ENCODE data around the gene NCAM2. TPM values are rescaled to one million over a fixed set of nuclear protein-coding genes. Genes with fewer than 3 reads are reported as not detected.

Gene NCAM2
- total and polyA plus RNA-seq, 3 experiments from 2014 or later: not detected

DNA sequence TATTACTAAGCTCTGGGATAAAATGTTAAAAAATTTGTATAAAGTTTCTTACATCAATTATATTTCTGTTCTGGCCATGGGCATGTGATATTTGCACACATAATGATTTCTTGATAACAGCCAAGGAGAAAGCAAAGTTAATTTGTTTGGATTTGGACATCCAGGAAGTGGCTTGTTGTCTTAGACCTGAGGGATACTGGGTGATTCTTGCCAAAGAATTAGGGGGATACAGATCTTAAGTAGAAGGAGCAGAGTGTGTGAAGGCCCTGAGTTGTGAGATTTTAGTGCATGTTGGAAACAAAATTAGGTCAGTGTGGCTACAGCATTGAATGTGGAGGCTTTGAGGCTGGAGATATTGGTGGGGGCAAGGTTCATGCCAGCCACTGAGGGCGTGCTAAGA lies 65.6 kb downstream of the NCAM2 start:
- CTCF ChIA-PET: no interaction called here
- H3K4me1 Mint-ChIP-seq: no peaks in the 10 kb centered on the region
- POLR2A ChIA-PET: no interaction called here

DNA sequence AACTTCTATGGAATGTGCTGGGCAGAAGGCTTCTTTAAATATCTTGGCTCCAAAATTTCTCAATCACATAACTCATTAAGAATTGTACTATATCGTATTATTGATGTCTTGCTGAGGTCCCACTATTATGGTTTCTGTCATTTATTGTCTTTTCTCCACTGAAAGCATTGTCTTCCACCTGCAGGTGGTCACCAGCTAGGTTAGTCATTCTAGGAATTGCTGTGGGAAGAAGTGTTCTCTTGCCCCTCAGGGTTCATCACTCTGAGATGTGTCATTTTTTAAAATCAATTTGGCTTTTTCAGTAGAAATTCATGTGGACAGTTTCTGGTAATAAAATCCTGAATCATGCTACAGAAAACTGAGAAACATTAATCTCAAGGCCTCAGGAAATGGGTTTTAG lies 66.1 kb downstream of the NCAM2 start:
- Histone ChIP-seq H3K27me3 (ENCODE audit: insufficient read depth, low read length, poor library complexity, severe bottlenecking) (no peaks in the 10 kb centered on the region), H3K4me3 (ENCODE audit: low read length) (no peak overlapping the region), H3K27ac (ENCODE audit: low read depth, low read length) (no peak overlapping the region), H3K36me3 (ENCODE audit: insufficient read depth, low read length) (no peaks in the 10 kb centered on the region), H3K9me3 (ENCODE audit: low read length) (no peaks in the 10 kb centered on the region), H3K4me1 (ENCODE audit: insufficient read depth, low read length) (no peaks in the 10 kb centered on the region)
- ChIA-PET POLR2A (no interaction called here), CTCF (no interaction called here)
- H3K36me3 Mint-ChIP-seq: no peaks in the 10 kb centered on the region
- no peaks in the 10 kb centered on the region for H3K4me1 Mint-ChIP-seq
- H3K9me3 Mint-ChIP-seq: peaks cover 0 to 8% (median 1%) of the 10 kb centered on the region in 5 donors
- H3K27me3 Mint-ChIP-seq: no peaks in the 10 kb centered on the region
- no peak for DNase-seq
- no peak overlapping the region for H3K4me3 Mint-ChIP-seq
- no peak overlapping the region for H3K27ac Mint-ChIP-seq

More for the DNA sequence above, 65.6 kb downstream of the NCAM2 start:
- H3K36me3 Mint-ChIP-seq: no peaks in the 10 kb centered on the region
- Histone ChIP-seq H3K4me1 (ENCODE audit: insufficient read depth, low read length) (no peaks in the 10 kb centered on the region), H3K36me3 (ENCODE audit: insufficient read depth, low read length) (no peaks in the 10 kb centered on the region), H3K4me3 (ENCODE audit: low read length) (no peak overlapping the region), H3K27me3 (ENCODE audit: insufficient read depth, low read length, poor library complexity, severe bottlenecking) (no peaks in the 10 kb centered on the region), H3K9me3 (ENCODE audit: low read length) (no peaks in the 10 kb centered on the region), H3K27ac (ENCODE audit: low read depth, low read length) (no peak overlapping the region)
- no peaks in the 10 kb centered on the region for H3K27me3 Mint-ChIP-seq
- no peak for DNase-seq
- peaks cover 0 to 11% (median 1%) of the 10 kb centered on the region in 5 donors for H3K9me3 Mint-ChIP-seq
- no peak overlapping the region for H3K4me3 Mint-ChIP-seq
- H3K27ac Mint-ChIP-seq: no peak overlapping the region

DNA sequence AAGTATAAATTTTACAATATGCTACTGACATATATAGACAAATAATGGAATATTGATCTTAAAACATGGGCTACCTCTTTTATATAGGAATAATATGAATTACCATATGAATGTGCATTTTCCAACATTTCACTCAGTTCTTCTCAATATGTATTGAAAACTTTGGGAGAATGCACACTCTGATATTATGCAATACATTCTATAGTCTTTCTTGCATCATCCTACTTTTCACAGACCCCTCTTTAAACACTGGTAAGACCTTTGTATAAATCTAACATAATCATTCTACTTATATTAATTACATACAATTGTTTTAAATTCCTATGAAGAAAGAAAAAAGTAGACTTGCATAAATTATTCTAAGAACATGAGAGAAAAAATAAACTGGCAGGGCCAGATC lies 69.2 kb downstream of the NCAM2 start:
- Mint-ChIP-seq H3K4me3 (no peak overlapping the region), H3K27ac (no peak overlapping the region), H3K27me3 (no peaks in the 10 kb centered on the region), H3K36me3 (no peaks in the 10 kb centered on the region), H3K4me1 (no peaks in the 10 kb centered on the region), H3K9me3 (peaks cover 0 to 13% (median 1%) of the 10 kb centered on the region in 5 donors)
- CTCF ChIA-PET: no interaction called here
- POLR2A ChIA-PET: no interaction called here
- Histone ChIP-seq H3K36me3 (ENCODE audit: insufficient read depth, low read length) (no peaks in the 10 kb centered on the region), H3K9me3 (ENCODE audit: low read length) (no peaks in the 10 kb centered on the region), H3K27ac (ENCODE audit: low read depth, low read length) (no peak overlapping the region), H3K4me3 (ENCODE audit: low read length) (no peak overlapping the region), H3K4me1 (ENCODE audit: insufficient read depth, low read length) (no peaks in the 10 kb centered on the region), H3K27me3 (ENCODE audit: insufficient read depth, low read length, poor library complexity, severe bottlenecking) (no peaks in the 10 kb centered on the region)
- DNase-seq: no peak

DNA sequence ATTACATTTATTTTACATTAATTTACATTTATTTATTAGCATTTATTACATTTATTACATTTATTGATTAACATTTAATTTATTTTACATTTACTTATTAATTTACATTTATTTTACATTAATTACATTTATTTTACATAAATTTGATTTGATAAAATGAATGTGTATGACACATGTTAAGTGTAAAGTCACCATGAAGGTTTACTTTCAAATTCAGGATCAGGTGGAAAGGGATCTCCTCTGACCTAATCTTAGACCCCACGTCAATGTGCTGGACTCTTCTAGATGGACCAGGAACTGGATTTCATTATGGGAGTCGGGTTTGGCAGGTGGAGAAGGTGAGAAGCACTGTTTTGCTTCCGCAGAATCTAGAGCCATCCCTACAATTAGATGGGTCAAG lies 76.1 kb downstream of the NCAM2 start:
- no peak overlapping the region for H3K4me3 ChIP-seq (ENCODE audit: low read length)
- no peak for DNase-seq
- H3K27ac Mint-ChIP-seq: no peak overlapping the region
- H3K27ac ChIP-seq (ENCODE audit: low read depth, low read length): no peak overlapping the region
- H3K36me3 ChIP-seq (ENCODE audit: insufficient read depth, low read length): no peaks in the 10 kb centered on the region
- peaks cover 0 to 16% (median 7%) of the 10 kb centered on the region in 5 donors for H3K9me3 Mint-ChIP-seq
- H3K27me3 ChIP-seq (ENCODE audit: insufficient read depth, low read length, poor library complexity, severe bottlenecking): no peaks in the 10 kb centered on the region
- ChIA-PET POLR2A (no interaction called here), CTCF (no interaction called here)
- H3K36me3 Mint-ChIP-seq: no peaks in the 10 kb centered on the region
- H3K4me1 ChIP-seq (ENCODE audit: insufficient read depth, low read length): no peaks in the 10 kb centered on the region
- no peak overlapping the region for H3K4me3 Mint-ChIP-seq
- H3K27me3 Mint-ChIP-seq: no peaks in the 10 kb centered on the region
- H3K4me1 Mint-ChIP-seq: no peaks in the 10 kb centered on the region
- no peaks in the 10 kb centered on the region for H3K9me3 ChIP-seq (ENCODE audit: low read length)

DNA sequence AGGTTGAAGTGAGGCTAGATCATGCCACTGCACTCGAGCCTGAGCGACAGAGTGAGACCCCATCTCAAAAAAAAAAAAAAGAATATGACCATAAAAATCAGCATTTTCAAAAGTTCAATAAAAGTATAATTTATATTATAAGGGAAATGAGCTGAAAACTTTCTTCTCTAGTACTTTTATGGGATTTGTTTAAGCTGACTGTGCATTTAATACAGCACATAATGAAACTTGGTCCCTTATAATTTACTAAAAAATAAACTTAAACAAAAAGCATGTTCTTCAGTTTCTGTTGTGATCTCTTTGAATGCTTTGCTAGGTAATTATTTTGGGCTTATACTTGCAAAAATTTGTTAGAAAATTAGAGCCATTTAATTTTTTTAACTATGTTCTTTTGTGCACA lies 77.8 kb downstream of the NCAM2 start:
- Histone ChIP-seq H3K9me3 (ENCODE audit: low read length) (no peaks in the 10 kb centered on the region), H3K27me3 (ENCODE audit: insufficient read depth, low read length, poor library complexity, severe bottlenecking) (no peaks in the 10 kb centered on the region), H3K27ac (ENCODE audit: low read depth, low read length) (no peak overlapping the region), H3K4me3 (ENCODE audit: low read length) (no peak overlapping the region), H3K4me1 (ENCODE audit: insufficient read depth, low read length) (no peaks in the 10 kb centered on the region), H3K36me3 (ENCODE audit: insufficient read depth, low read length) (no peaks in the 10 kb centered on the region)
- ChIA-PET CTCF (no interaction called here), POLR2A (no interaction called here)
- no peak for DNase-seq
- H3K4me1 Mint-ChIP-seq: no peaks in the 10 kb centered on the region
- H3K9me3 Mint-ChIP-seq: peaks cover 2 to 11% (median 7%) of the 10 kb centered on the region in 5 donors
- H3K27ac Mint-ChIP-seq: no peak overlapping the region
- no peaks in the 10 kb centered on the region for H3K27me3 Mint-ChIP-seq
- H3K4me3 Mint-ChIP-seq: no peak overlapping the region
- H3K36me3 Mint-ChIP-seq: no peaks in the 10 kb centered on the region

DNA sequence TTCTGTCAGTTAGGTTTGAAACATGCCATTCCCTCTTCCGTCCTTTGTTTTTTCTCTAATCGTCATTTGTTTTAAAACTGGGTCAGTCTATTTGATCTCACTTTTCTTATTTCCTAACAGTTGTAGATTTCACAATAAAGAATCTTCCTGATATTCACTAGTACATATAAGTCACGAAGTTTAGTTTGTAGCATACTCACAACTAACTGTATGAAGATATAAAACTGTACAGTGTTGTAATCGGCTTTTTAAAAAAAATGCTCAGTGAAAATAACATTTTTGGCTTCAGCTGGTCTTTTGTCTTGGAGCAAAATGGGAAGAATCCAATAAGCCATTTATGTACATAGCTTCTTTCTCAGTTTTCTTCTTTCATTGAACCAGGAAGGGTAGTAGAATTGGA lies 78.3 kb downstream of the NCAM2 start:
- DNase-seq: no peak
- CTCF ChIA-PET: no interaction called here
- Mint-ChIP-seq H3K27ac (no peak overlapping the region), H3K36me3 (no peaks in the 10 kb centered on the region), H3K9me3 (peaks cover 3 to 9% (median 7%) of the 10 kb centered on the region in 5 donors), H3K27me3 (no peaks in the 10 kb centered on the region), H3K4me3 (no peak overlapping the region), H3K4me1 (no peaks in the 10 kb centered on the region)
- Histone ChIP-seq H3K4me3 (ENCODE audit: low read length) (no peak overlapping the region), H3K27ac (ENCODE audit: low read depth, low read length) (no peak overlapping the region), H3K36me3 (ENCODE audit: insufficient read depth, low read length) (no peaks in the 10 kb centered on the region), H3K9me3 (ENCODE audit: low read length) (no peaks in the 10 kb centered on the region), H3K4me1 (ENCODE audit: insufficient read depth, low read length) (no peaks in the 10 kb centered on the region), H3K27me3 (ENCODE audit: insufficient read depth, low read length, poor library complexity, severe bottlenecking) (no peaks in the 10 kb centered on the region)
- POLR2A ChIA-PET: no interaction called here

DNA sequence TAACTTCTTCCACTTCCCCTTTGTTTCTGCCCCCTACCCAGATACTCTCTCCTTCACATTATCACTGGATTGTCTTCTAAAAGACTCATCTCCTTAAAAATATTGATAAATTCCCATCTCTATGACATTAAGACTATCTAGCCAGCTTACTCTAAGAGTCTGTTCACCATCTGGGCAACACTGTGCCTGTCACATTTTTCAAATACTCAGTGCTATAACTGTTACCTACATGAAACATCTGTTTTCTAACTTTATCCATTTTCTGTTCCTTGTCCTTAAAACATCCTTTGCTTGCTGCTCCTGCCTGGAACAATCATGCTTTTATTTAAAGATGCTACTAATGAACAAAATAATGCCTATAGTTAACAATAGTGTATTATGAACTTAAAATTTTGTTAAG lies 81.4 kb downstream of the NCAM2 start:
- no peaks in the 10 kb centered on the region for H3K9me3 ChIP-seq (ENCODE audit: low read length)
- no peaks in the 10 kb centered on the region for H3K27me3 Mint-ChIP-seq
- DNase-seq: no peak
- H3K36me3 ChIP-seq (ENCODE audit: insufficient read depth, low read length): no peaks in the 10 kb centered on the region
- no peak overlapping the region for H3K27ac Mint-ChIP-seq
- ChIA-PET CTCF (no interaction called here), POLR2A (no interaction called here)
- H3K4me3 Mint-ChIP-seq: no peak overlapping the region
- no peaks in the 10 kb centered on the region for H3K4me1 Mint-ChIP-seq
- no peaks in the 10 kb centered on the region for H3K36me3 Mint-ChIP-seq
- H3K9me3 Mint-ChIP-seq: peaks cover 8 to 13% (median 11%) of the 10 kb centered on the region in 5 donors
- H3K4me1 ChIP-seq (ENCODE audit: insufficient read depth, low read length): no peaks in the 10 kb centered on the region
- no peak overlapping the region for H3K27ac ChIP-seq (ENCODE audit: low read depth, low read length)
- H3K4me3 ChIP-seq (ENCODE audit: low read length): no peak overlapping the region
- no peaks in the 10 kb centered on the region for H3K27me3 ChIP-seq (ENCODE audit: insufficient read depth, low read length, poor library complexity, severe bottlenecking)

DNA sequence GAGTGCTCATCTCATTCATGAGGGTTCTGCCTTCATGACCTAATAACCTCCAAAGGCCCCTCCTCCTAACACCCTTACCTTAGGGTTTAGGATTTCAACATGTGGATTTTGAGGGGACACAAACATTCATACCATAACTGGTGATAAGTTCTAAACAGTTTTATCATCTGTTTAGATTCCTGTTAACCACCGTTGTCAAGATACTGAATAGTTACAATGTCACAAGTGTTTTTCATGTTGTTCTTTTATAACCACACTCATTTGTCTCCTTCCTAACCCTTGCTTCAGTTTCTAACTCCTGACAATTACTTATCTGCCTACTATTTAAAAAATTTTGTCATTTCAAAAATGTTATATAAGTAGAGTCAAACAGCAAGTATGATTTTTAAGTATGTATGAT lies 86.0 kb downstream of the NCAM2 start:
- H3K9me3 Mint-ChIP-seq: peaks cover 5 to 21% (median 13%) of the 10 kb centered on the region in 5 donors
- no peak overlapping the region for H3K4me3 ChIP-seq (ENCODE audit: low read length)
- H3K27ac ChIP-seq (ENCODE audit: low read depth, low read length): no peak overlapping the region
- no peaks in the 10 kb centered on the region for H3K4me1 ChIP-seq (ENCODE audit: insufficient read depth, low read length)
- H3K27me3 ChIP-seq (ENCODE audit: insufficient read depth, low read length, poor library complexity, severe bottlenecking): no peaks in the 10 kb centered on the region
- H3K27me3 Mint-ChIP-seq: no peaks in the 10 kb centered on the region
- no peaks in the 10 kb centered on the region for H3K36me3 Mint-ChIP-seq
- H3K27ac Mint-ChIP-seq: no peak overlapping the region
- ChIA-PET POLR2A (no interaction called here), CTCF (no interaction called here)
- peaks cover 5% of the 10 kb centered on the region for H3K9me3 ChIP-seq (ENCODE audit: low read length)
- no peaks in the 10 kb centered on the region for H3K4me1 Mint-ChIP-seq
- DNase-seq: no peak
- no peaks in the 10 kb centered on the region for H3K36me3 ChIP-seq (ENCODE audit: insufficient read depth, low read length)
- no peak overlapping the region for H3K4me3 Mint-ChIP-seq

DNA sequence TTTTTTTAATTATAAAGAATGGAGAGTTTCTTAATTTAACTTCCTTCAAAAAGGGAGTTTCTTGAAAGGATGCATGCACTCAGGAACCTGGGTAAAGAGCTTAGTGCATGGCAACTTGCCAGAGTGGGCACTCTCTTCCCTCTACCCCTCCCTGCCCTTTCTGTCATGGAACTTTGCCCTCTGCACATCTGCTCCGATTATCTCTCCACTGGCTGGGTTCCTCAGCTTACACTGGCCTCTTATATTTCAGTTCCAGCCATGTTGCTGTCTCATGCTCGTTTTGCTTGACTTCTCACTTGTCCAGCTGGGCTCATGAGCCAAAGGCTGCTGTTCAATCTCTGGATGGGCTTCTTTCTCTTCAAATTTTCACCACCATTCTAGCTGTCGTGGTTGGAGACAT lies 87.0 kb downstream of the NCAM2 start:
- Histone ChIP-seq H3K4me3 (ENCODE audit: low read length) (no peak overlapping the region), H3K4me1 (ENCODE audit: insufficient read depth, low read length) (no peaks in the 10 kb centered on the region), H3K27ac (ENCODE audit: low read depth, low read length) (no peak overlapping the region), H3K27me3 (ENCODE audit: insufficient read depth, low read length, poor library complexity, severe bottlenecking) (no peaks in the 10 kb centered on the region), H3K36me3 (ENCODE audit: insufficient read depth, low read length) (no peaks in the 10 kb centered on the region), H3K9me3 (ENCODE audit: low read length) (peaks cover 5% of the 10 kb centered on the region)
- Mint-ChIP-seq H3K27me3 (no peaks in the 10 kb centered on the region), H3K4me3 (no peak overlapping the region), H3K27ac (no peak overlapping the region), H3K36me3 (no peaks in the 10 kb centered on the region), H3K9me3 (peaks cover 5 to 21% (median 17%) of the 10 kb centered on the region in 5 donors), H3K4me1 (no peaks in the 10 kb centered on the region)
- no peak for DNase-seq
- POLR2A ChIA-PET: no interaction called here
- CTCF ChIA-PET: no interaction called here
